OCI-LY1 (cell line): ENCODE results near the gene TLK2.
"Not testable (repeated sequence)": the region's sequence is repeated elsewhere in the genome, so short reads cannot be mapped to it uniquely, and the experiment has no call there.

ENCODE experiments used
- EZH2 ChIP-seq: fragments of 200-600 bp; sonication (generic), shearing (Covaris generic); IDR thresholded peaks from 2 replicates; pipeline ENCODE4 v1.8.0; 2017; ENCODE audit warnings: borderline replicate concordance, mixed run types, mild to moderate bottlenecking, antibody characterized with exemption, low read length, moderate library complexity, mixed read lengths
- TF ChIP-seq, protein P1 (sequence below): fragments of 200-600 bp; sonication (generic), shearing (Covaris generic); IDR thresholded peaks from 2 replicates; pipeline ENCODE4 v1.5.1; 2017; ENCODE audit warnings: mild to moderate bottlenecking, antibody characterized with exemption, low read length, moderate library complexity, mixed read lengths

DNA sequence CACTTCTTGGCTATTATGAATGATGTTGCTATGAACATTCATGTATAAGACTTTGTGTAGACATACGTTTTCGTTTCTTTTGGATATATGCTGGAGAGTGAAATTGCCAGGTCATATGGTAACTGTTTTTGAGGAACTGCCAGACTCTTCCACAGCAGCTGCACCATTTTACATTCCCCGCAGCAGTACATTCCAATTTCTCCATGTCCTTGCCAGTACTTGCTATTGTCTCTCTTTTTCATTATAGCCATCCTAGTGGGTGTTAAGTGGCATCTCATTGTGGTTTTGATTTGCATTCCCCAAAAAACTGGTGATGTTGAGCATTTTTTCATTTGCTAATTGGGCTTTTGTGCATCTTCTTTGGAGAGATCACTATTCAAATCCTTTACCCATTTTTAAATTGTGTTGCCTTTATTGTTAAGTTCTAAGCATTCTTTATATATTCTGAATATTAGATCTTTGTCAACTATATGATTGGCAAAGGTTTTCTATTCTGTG, 64.7 kb downstream of the TLK2 start:
- TF ChIP-seq, protein P1, sequence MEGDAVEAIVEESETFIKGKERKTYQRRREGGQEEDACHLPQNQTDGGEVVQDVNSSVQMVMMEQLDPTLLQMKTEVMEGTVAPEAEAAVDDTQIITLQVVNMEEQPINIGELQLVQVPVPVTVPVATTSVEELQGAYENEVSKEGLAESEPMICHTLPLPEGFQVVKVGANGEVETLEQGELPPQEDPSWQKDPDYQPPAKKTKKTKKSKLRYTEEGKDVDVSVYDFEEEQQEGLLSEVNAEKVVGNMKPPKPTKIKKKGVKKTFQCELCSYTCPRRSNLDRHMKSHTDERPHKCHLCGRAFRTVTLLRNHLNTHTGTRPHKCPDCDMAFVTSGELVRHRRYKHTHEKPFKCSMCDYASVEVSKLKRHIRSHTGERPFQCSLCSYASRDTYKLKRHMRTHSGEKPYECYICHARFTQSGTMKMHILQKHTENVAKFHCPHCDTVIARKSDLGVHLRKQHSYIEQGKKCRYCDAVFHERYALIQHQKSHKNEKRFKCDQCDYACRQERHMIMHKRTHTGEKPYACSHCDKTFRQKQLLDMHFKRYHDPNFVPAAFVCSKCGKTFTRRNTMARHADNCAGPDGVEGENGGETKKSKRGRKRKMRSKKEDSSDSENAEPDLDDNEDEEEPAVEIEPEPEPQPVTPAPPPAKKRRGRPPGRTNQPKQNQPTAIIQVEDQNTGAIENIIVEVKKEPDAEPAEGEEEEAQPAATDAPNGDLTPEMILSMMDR: not testable (repeated sequence)
- not testable (repeated sequence) for TF ChIP-seq EZH2
